ENCODE data around the gene TBC1D28.
A peak's percentile ranks its signal among the peaks of the same experiment; 100 is the strongest.
"Not testable (repeated sequence)": the region's sequence is repeated elsewhere in the genome, so short reads cannot be mapped to it uniquely, and the experiment has no call there.

The TBC1D28 gene

DNA sequence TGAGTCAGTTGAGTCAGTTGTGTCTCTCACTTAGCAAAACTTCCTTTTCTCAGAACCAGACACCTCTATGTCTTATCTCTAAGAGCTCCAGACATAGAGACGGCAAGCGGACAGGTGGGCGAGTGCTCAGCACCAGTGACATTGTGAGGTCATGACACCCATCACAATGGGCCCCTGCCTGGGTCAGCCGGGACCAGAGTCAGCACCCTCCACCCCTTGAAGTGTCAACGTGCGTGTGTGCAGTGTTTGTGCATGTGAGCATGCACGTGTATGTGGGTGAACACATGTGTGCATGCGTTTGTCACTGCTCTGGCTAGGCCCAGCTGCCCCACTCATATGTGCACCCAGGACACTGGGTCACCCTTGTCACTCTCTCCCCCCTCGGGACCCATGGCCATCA, at the start of gene TBC1D28:
Gene TBC1D28, minus strand, starts transcription at position 101 of the 400 bp plus-strand sequence. CDS start 3,039 bp downstream, outside the sequence.
- DNase-seq (ENCODE audit: low spot score): not testable (repeated sequence)

- DNase-seq (ENCODE audit: low spot score): peak; percentile 35
Observed at GRCh38 chr17:18682668-18683067, 38.5 kb upstream of the TBC1D28 start.

GRCh38 chr17:18681767-18682571, 37.8 kb upstream of the TBC1D28 start, which contains the start of gene FOXO3B:
TSS of gene FOXO3B (minus strand) at chr17:18682314. CDS start at chr17:18681651, 663 bp downstream.
- peak; percentile 98 for DNase-seq (ENCODE audit: low spot score)

DNA sequence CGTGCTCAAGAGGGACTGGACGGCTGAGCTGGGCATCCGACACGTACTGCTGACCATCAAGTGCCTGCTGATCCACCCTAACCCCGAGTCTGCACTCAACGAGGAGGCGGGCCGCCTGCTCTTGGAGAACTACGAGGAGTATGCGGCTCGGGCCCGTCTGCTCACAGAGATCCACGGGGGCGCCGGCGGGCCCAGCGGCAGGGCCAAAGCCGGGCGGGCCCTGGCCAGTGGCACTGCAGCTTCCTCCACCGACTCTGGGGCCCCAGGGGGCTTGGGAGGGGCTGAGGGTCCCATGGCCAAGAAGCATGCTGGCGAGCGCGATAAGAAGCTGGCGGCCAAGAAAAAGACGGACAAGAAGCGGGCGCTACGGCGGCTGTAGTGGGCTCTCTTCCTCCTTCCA, 33.2 kb upstream of the TBC1D28 start:
- DNase-seq (ENCODE audit: low spot score): not testable (repeated sequence)

DNA sequence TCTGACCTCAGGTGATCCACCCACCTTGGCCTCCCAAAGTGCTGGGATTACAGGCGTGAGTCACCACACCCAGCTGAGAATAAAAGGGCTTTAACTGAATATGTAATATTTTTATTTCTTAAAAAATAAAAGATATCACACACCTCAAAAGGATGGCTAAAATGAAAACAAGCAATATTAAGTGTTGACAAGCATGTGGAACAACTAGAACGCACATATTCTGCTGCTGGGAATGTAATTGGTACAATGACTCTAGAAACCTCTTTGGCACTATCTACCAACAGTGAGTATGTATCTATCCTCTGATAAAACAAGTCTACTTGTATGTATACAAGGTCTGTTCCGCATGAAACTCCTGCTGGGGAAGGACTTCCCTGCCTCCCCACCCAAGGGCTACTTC, 32.7 kb upstream of the TBC1D28 start:
- DNase-seq (ENCODE audit: low spot score): not testable (repeated sequence)

GRCh38 chr17:18672395-18673227, 28.4 kb upstream of the TBC1D28 start:
- not testable (repeated sequence) for DNase-seq (ENCODE audit: low spot score)

GRCh38 chr17:18668625-18669024, 24.4 kb upstream of the TBC1D28 start:
- not testable (repeated sequence) for DNase-seq (ENCODE audit: low spot score)

DNA sequence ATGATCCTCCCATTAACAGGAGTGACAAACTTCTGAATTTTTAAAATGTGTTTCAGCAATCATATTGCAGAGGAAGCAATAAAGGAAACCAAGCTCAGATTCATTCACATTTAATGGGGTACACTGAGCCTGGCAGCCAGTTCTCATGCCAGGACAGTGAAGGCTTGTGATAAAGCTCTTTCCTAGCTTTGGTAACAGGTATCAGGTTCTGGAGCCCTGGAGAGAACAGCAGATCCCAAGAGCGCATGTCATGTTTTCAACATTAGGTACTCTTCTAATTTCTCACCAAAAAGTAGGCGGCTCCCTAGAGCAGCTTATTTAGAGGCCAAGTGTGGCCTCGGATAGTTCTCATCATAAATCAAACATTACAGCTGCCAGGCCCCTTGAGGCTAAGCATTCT, 23.3 kb upstream of the TBC1D28 start:
- not testable (repeated sequence) for DNase-seq (ENCODE audit: low spot score)

DNA sequence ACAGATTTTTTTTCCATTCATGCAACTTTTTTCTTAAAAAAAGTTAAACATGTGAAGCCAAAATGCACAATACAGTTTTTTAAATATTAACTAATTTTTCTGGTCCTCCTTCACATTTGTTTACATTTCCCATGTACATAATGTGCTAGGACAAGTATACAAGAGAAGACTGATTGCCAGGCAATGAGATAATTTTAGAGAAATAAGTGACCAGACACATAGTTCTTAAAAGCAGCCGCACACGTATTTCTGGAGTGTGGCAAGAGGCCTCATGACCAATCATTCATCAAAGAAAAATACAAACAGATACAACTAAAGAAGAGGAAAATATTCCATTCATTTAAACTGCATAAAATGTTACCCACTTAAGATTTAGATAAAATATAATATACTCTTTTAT, 22.1 kb upstream of the TBC1D28 start:
- DNase-seq (ENCODE audit: low spot score): not testable (repeated sequence)

DNA sequence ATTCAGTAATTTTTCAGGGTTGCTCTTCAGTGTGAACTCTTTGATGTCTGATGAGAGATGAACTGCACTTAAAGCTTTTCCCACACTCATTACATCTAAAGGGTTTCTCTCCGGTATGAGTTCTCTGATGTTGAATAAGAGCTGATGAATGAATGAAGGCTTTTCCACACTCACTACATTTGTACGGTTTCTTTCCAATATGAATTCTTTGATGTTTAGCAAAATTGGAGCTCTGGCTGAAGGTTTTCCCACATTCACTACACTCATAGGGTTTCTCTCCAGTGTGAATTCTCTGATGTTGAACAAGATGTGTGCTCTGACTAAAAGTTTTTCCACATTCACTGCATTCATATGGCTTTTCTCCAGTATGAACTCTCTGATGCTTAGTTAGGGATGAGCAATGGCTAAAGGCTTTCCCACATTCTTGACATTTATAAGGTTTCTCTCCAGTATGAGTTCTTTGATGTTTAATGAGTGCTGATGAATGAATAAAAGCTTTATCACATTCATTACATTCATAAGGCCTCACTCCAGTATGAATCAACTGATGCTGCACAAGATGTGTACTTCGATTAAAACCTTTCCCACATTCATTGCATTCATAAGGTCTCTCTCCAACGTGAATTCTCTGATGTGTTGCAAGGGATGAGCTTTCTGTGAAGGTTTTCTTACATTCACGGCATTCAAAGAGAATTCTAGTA, 17.9 kb upstream of the TBC1D28 start:
- not testable (repeated sequence) for DNase-seq (ENCODE audit: low spot score)

DNA sequence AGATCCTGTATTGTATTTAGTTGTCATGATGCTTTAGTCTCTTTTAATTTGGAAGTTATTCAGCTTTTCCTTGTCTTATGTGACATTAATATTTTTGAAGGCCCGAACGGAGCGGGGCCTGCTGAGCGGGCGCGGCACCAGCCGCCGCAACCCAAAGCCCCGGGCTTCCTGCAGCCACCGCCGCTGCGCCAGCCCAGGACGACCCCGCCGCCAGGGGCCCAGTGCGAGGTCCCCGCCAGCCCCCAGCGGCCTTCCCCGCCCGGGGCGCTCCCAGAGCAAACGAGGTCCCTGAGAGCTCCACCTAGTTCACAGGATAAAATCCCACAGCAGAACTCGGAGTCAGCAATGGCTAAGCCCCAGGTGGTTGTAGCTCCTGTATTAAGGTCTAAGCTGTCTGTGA, 5.9 kb upstream of the TBC1D28 start:
- DNase-seq (ENCODE audit: low spot score): not testable (repeated sequence)

DNA sequence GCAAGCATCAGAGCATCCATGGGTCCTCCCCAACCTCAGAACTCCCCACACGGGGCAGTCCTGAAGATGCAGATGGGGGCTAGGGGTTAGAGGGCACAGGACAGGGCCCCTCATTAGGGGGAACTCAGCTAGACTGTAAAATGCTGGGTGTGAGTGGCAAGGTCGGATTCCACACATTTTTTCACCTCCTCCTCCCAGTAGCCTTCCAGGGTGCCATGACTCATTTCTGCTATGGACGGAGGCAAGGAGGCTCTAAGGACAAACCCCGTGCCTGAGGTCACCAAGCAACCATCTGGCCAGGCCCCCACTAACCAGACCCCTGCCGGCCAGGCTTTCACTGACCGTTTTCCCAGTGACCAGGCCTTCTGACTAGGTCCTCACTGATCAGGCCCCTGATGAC, 1.1 kb downstream of the TBC1D28 start:
- DNase-seq (ENCODE audit: low spot score): not testable (repeated sequence)

DNA sequence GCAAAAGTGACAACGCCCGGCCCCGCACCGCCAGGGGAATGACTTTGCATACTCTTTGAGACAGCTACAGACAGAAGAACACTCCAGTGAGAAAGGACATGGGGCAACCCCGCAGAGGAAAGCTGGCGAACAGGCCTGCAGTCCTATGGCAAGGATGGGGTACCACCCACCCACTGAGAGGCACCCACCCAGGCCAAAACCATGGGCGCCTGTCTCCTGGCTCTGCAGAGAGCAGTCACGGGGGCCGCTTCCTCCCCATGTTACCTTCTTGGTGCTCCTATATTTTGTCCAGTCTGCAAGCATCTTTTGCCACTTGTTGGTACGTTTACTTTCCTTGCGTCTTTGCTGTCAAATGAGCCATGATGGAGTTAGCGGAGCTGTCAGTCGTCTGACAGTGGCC, 5.8 kb downstream of the TBC1D28 start:
- not testable (repeated sequence) for DNase-seq (ENCODE audit: low spot score)

- not testable (repeated sequence) for DNase-seq (ENCODE audit: low spot score)
Observed at GRCh38 chr17:18636237-18636636, 8.0 kb downstream of the TBC1D28 start.

- not testable (repeated sequence) for DNase-seq (ENCODE audit: low spot score)
Observed at GRCh38 chr17:18635773-18636172, 8.4 kb downstream of the TBC1D28 start.

DNA sequence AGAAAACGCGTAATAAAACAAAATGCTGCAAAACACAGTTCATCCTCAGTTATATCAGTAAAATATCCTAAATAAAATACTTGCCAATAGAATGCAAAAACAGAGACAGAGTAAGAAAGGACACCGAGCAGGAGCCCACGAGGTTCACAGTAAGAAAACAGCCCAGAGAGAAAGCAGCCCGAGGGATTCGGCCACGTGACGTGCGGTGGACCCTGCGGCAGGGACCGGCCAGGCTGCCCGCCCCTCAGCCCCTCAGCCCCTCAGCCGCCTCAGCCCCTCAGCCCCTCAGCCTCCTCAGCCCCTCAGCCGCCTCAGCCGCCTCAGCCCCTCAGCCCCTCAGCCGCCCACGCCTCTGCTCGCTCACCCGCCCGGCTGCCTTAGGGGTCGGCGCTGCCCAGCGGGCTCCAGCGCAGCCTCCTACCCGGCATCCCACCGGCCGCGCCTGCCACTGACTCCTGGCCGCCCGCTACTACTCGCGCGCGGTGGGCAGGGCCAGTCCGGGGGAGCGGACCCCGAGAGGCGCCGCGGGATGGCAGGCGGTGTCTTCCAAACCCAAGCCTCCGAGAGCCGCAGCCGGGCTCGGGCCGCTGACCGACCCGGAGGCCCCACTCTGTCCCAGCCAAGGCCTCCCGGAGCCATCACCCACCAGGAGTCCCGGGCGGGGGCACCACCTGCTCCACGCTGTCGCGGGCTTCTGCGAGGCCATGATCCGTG, 9.5 kb downstream of the TBC1D28 start:
- DNase-seq (ENCODE audit: low spot score): peak; percentile 13

GRCh38 chr17:18626152-18626870, 17.9 kb downstream of the TBC1D28 start:
- DNase-seq (ENCODE audit: low spot score): no peak

GRCh38 chr17:18625509-18626104, 18.6 kb downstream of the TBC1D28 start:
- DNase-seq (ENCODE audit: low spot score): peak; percentile 89

DNA sequence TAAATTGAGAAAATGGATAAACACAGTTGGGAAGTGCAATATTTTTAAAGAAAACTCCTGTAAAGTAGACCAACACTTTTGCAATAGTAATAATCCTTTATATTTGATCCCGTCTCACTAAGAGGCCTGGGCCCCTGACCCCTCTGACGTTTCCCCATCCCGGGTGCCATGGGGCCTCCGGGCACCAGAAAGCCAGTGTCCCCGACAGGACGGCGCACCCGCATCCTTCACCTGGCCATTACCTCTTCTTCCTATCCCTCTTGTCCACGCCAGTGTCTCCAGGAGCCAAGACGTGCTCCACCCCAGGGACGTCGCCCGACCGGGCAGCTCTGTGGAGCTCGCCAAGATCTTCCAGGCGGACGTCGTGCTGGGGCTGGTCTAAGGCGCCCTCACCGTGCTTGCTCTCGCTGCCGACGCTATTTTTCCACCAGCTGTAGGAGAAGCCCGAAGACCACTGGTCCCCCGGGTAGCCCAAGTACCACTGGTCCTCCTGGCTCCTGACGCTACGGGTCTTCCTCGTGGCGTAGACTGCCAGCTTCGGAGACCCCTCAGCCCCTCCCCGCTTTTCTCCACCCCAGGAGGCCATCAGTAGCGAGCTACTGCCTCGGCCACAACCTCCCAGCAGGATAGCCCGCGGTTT, 19.2 kb downstream of the TBC1D28 start:
- DNase-seq (ENCODE audit: low spot score): peak; percentile 15

DNA sequence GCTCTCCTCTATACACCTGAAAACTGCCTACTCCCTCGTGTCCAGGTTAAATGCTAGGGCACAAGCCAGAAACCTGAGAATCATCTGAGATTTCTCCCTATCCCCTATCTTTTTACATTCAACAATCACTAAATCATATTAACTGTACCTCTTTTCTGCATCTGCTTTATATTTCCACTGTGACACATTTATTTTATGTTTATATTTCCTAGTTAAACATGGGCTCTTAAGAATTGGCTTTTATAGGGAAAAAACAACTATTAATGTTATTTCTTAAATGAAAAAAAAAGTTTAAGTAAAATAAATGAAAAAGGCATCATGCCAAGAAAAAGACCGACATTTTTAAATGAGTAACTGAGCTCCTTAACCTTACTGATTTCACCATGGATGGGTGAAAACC, 26.6 kb downstream of the TBC1D28 start:
- DNase-seq (ENCODE audit: low spot score): not testable (repeated sequence)
